Liver (tissue), 9 donors: ENCODE results near the gene IL11. TPM values are rescaled to one million over a fixed set of nuclear protein-coding genes. Genes with fewer than 3 reads are reported as not detected.

ENCODE experiments used
- DNase-seq: peaks from one replicate; pipeline ENCODE4 v3.0.0-alpha.2; 2017; ENCODE audit warnings: low spot score
- H3K27ac ChIP-seq, 2 donors: one replicate each; pipeline ENCODE4 v1.7.0; 2013; ENCODE audit warnings: inconsistent platforms in 2 of 2, low read length in 2 of 2, control low read depth in 1 of 2, low read depth in 1 of 2, mild to moderate bottlenecking in 1 of 2
- H3K27me3 ChIP-seq, 4 donors: one replicate each; pipeline versions ENCODE4 v1.6.1 to v1.7.0; 2013; ENCODE audit warnings: low read length in 3 of 4, inconsistent platforms in 1 of 4, mild to moderate bottlenecking in 1 of 4, moderate library complexity in 1 of 4; ENCODE audit not compliant: control insufficient read depth in 4 of 4, insufficient read depth in 4 of 4
- H3K36me3 ChIP-seq, 4 donors: one replicate each; pipeline versions ENCODE4 v1.6.1 to v1.7.0; 2013; ENCODE audit warnings: low read length in 3 of 4, mild to moderate bottlenecking in 3 of 4, low read depth in 1 of 4, moderate library complexity in 1 of 4; ENCODE audit not compliant: control insufficient read depth in 4 of 4, insufficient read depth in 3 of 4
- H3K4me1 ChIP-seq, 4 donors: one replicate each; pipeline versions ENCODE4 v1.6.1 to v1.7.0; 2013; ENCODE audit warnings: low read length in 3 of 4, mild to moderate bottlenecking in 3 of 4, moderate library complexity in 1 of 4; ENCODE audit not compliant: control insufficient read depth in 4 of 4, insufficient read depth in 4 of 4
- H3K4me3 ChIP-seq, 3 donors: one replicate each; pipeline versions ENCODE4 v1.6.1 to v1.7.0; 2013; ENCODE audit warnings: low read length in 3 of 3, control low read depth in 1 of 3, low read depth in 1 of 3, mild to moderate bottlenecking in 1 of 3
- H3K9ac ChIP-seq, 2 donors: one replicate each; pipeline ENCODE4 v1.7.0; 2013; ENCODE audit warnings: low read length in 2 of 2, mild to moderate bottlenecking in 2 of 2, moderate library complexity in 2 of 2, control low read depth in 1 of 2, low read depth in 1 of 2
- H3K9me3 ChIP-seq, 4 donors: one replicate each; pipeline versions ENCODE4 v1.6.1 to v1.7.0; 2013; ENCODE audit warnings: low read length in 3 of 4; ENCODE audit not compliant: control insufficient read depth in 4 of 4
- ATF3 ChIP-seq: IDR thresholded peaks from 2 replicates; pipeline ENCODE4 v1.6.1; 2016; ENCODE audit warnings: antibody characterized with exemption
- CTCF ChIP-seq: fragments of 150-350 bp; IDR thresholded peaks from 2 replicates; pipeline ENCODE4 v1.5.1; 2017; ENCODE audit warnings: improper control_type of control experiment, low read depth, low read length; ENCODE audit not compliant: missing input control
- EGR1 ChIP-seq, 2 donors: IDR thresholded peaks; 2 replicates each; pipeline ENCODE4 v1.6.1; 2016 to 2018; ENCODE audit warnings: antibody characterized with exemption in 2 of 2, low read depth in 2 of 2
- FOXA1 ChIP-seq: IDR thresholded peaks from 2 replicates; pipeline ENCODE4 v1.6.1; 2016; ENCODE audit warnings: antibody characterized with exemption
- GABPA ChIP-seq, 2 donors: IDR thresholded peaks in 1 of 2; conservative IDR thresholded peaks in 1 of 2; 2 replicates each; pipeline ENCODE4 v1.6.1; 2016; ENCODE audit warnings: antibody characterized with exemption in 2 of 2, mild to moderate bottlenecking in 1 of 2, moderate library complexity in 1 of 2
- HNF4A ChIP-seq, 2 donors: conservative IDR thresholded peaks; 2 replicates each; pipeline ENCODE4 v1.6.1; 2016; ENCODE audit warnings: antibody characterized with exemption in 2 of 2, mild to moderate bottlenecking in 2 of 2
- HNF4G ChIP-seq: IDR thresholded peaks from 2 replicates; pipeline ENCODE4 v1.6.1; 2016; ENCODE audit warnings: antibody characterized with exemption
- JUND ChIP-seq, 2 donors: IDR thresholded peaks; 2 replicates each; pipeline ENCODE4 v1.6.1; 2016; ENCODE audit warnings: antibody characterized with exemption in 2 of 2
- MAX ChIP-seq: IDR thresholded peaks from 2 replicates; pipeline ENCODE4 v1.6.1; 2016; ENCODE audit warnings: antibody characterized with exemption
- NR2F2 ChIP-seq: IDR thresholded peaks from 2 replicates; pipeline ENCODE4 v1.6.1; 2016; ENCODE audit warnings: antibody characterized with exemption
- RAD21 ChIP-seq, 2 donors: IDR thresholded peaks; 2 replicates each; pipeline ENCODE4 v1.6.1; 2016; ENCODE audit warnings: antibody characterized with exemption in 2 of 2, mild to moderate bottlenecking in 2 of 2
- REST ChIP-seq: IDR thresholded peaks from 2 replicates; pipeline ENCODE4 v1.6.1; 2016; ENCODE audit warnings: antibody characterized with exemption, mild to moderate bottlenecking
- RXRA ChIP-seq, 2 donors: IDR thresholded peaks; 2 replicates each; pipeline ENCODE4 v1.6.1; 2017 to 2018; ENCODE audit warnings: antibody characterized with exemption in 2 of 2, mild to moderate bottlenecking in 1 of 2
- SP1 ChIP-seq: IDR thresholded peaks from 2 replicates; pipeline ENCODE4 v1.6.1; 2018; ENCODE audit warnings: antibody characterized with exemption, mild to moderate bottlenecking
- TAF1 ChIP-seq: conservative IDR thresholded peaks from 2 replicates; pipeline ENCODE4 v1.6.1; 2016; ENCODE audit warnings: antibody characterized with exemption, mild to moderate bottlenecking
- YY1 ChIP-seq: IDR thresholded peaks from 2 replicates; pipeline ENCODE4 v1.6.1; 2016; ENCODE audit warnings: antibody characterized with exemption, mild to moderate bottlenecking
- ZBTB33 ChIP-seq: IDR thresholded peaks from 2 replicates; pipeline ENCODE4 v1.6.1; 2016; ENCODE audit warnings: antibody characterized with exemption
- WGBS: extraction: QIAGEN DNeasy Blood & Tissue Kit; methylation state at CpG from one replicate; pipeline ENCODE4 v1.1.7; 2013; 5-methylcytosine and 5-hydroxymethylcytosine counted together
- polyA plus RNA-seq, 2 donors: library from polyadenylated mRNA; stranded (reverse) in 1 of 2; unstranded in 1 of 2; fragments of 200-250 nt in 1 of 2; fragments of >200 nt in 1 of 2; fragmentation: Nextera tagmentation in 1 of 2; extraction: Ambion mirVana in 1 of 2; gene quantifications; one replicate each; pipeline versions ENCODE4 v1.2.1 to v1.2.3, GENCODE V29; 2013 to 2015
- total RNA-seq, 2 donors: library from RNA; depleted of rRNA; stranded (reverse); fragments of >200 nt; gene quantifications; one replicate each; pipeline ENCODE4 v1.2.3, GENCODE V29; 2014
- donor health status: healthy.
- donor health status: healthy.
- donor health status: healthy.
- donor health status: healthy.
- donor health status: healthy.

The IL11 gene
- total and polyA plus RNA-seq, 4 donors: not detected

GRCh38 chr19:55406091-55406825 is 36.0 kb upstream of the IL11 start:
- 88% methylated on average over 14 of the region's 14 CpGs for WGBS
- TF ChIP-seq CTCF (no peak), FOXA1 (no peak), YY1 (no peak), NR2F2 (no peak), TAF1 (no peak), JUND (IDR thresholded peaks at IDR 0.05) (no peak), SP1 (no peak), GABPA (IDR thresholded peaks at IDR 0.05 in 1 of 2, conservative IDR thresholded peaks at IDR 0.05 in 1 of 2) (no peak), ATF3 (no peak), HNF4G (no peak), REST (no peak), MAX (no peak), RAD21 (IDR thresholded peaks at IDR 0.05) (no peak), ZBTB33 (no peak), EGR1 (IDR thresholded peaks at IDR 0.05; ENCODE audit: low read depth in 2 of 2) (no peak)
- Histone ChIP-seq H3K4me3 (no peak overlapping the region), H3K4me1 (peaks cover 0 to 4% (median 2%) of the 10 kb centered on the region in 4 donors), H3K9ac (no peak overlapping the region), H3K27me3 (no peaks in the 10 kb centered on the region), H3K9me3 (no peaks in the 10 kb centered on the region), H3K36me3 (peaks cover 3 to 16% (median 7%) of the 10 kb centered on the region in 4 donors), H3K27ac (no peak overlapping the region)
- DNase-seq: no peak

GRCh38 chr19:55405638-55406037 is 35.4 kb upstream of the IL11 start:
- Histone ChIP-seq H3K36me3 (peaks cover 3 to 20% (median 8%) of the 10 kb centered on the region in 4 donors), H3K27ac (no peak overlapping the region), H3K4me3 (no peak overlapping the region), H3K4me1 (peaks cover 0 to 4% (median 2%) of the 10 kb centered on the region in 4 donors), H3K9me3 (no peaks in the 10 kb centered on the region), H3K9ac (no peak overlapping the region), H3K27me3 (no peaks in the 10 kb centered on the region)
- WGBS: 89% methylated on average over 5 of the region's 5 CpGs
- DNase-seq: no peak
- TF ChIP-seq REST (no peak), HNF4A (conservative IDR thresholded peaks at IDR 0.05) (no peak), EGR1 (IDR thresholded peaks at IDR 0.05; ENCODE audit: low read depth in 2 of 2) (no peak), FOXA1 (no peak), RAD21 (IDR thresholded peaks at IDR 0.05) (no peak), YY1 (no peak), ZBTB33 (no peak), RXRA (IDR thresholded peaks at IDR 0.05) (no peak), JUND (IDR thresholded peaks at IDR 0.05) (no peak), MAX (no peak)
